NAMALWA (cell line): ENCODE data around the gene GLP1R.

Experiments
- DNase-seq: peaks from one replicate; pipeline ENCODE4 v3.0.0-alpha.2; 2015; ENCODE audit warnings: low spot score

The GLP1R gene

DNA sequence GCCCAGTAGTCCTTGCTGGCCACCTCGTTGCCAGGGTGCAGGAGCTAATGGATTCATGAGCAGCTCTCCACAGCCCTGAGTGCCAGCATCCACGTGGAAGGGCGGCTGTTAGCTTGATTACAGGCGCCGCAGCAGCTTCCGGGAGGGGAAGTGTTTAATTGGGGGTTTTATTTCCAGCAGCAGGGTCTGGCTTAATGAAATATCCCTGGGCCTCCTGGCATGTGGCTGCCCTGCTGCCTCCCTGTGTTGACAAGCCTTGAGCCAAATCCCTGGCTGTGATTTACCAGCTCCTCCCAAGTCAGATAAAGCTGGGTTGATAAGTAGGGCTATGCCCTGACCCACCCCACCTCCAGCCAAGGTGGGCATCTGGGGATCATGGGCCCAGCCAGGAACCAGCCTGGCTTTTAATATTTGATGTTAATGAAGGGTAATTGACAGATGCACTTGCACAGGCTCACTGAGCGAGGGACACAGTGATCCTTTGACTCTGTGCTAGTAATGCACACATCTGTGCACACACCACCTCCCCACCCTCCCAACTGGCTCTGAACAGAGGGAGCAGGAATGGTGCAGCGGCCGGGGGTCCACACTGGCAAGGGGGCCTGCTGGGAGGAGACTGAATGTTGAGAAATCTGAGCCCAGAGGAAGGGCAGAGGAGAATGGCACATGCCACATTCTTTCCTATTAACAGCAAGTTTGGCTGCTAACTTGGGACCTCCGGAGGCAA is 13.6 kb downstream of the GLP1R start:
- DNase-seq = no peak

DNA sequence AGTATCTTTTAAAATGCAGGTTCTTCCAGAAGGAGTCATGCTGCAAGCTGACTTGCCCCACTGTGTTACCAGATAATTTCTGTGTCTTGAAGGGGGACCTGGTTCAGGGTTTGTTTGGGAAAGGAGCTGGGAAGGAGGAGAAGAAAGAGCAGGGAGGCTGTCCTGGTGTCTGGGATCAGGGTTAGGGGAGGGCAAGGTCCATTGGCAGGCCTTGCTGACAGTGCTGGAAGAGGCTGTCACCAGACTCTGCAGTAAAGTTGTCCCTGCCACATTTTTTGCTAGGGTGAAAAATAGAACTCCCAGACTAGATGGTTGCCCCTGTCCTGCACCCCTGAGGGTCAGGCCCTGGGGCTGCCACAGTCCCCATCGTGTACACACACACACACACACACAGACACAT is 14.9 kb downstream of the GLP1R start:
- no peak for DNase-seq

DNA sequence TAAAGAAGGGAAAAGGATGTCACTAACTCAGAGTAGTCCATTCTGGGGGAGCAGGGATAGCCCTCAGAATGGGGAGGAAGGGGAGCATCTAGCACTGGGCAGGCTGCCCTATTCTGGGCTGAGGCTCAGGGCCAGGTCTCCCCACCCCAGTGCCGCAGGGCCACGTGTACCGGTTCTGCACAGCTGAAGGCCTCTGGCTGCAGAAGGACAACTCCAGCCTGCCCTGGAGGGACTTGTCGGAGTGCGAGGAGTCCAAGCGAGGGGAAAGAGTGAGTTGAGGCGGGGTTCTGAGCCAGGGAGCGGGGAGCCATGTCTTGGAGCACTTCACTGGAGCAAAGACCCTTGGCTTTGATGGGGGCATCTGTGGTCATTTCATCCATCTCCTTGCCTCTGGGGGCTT is 17.0 kb downstream of the GLP1R start:
- DNase-seq = no peak

DNA sequence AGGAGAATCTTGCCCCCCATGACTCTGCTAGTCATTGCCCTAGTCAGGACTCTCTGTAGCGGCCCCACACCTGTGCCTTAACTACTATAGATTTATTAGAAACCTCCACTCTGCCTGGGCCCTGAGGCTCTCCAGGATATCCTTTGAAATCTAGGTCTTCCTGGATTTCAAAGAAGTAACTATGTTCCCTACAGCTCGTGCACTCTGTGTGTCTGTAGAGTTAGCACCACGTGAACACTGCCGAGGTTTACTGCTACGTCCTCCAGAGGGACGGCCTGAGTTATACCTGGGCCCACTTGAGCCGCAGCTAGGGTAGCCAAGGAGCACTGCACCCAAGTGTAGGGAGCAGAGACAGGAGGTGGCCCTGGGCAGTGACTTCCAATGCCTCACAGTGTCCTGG is 19.8 kb downstream of the GLP1R start:
- no peak for DNase-seq

DNA sequence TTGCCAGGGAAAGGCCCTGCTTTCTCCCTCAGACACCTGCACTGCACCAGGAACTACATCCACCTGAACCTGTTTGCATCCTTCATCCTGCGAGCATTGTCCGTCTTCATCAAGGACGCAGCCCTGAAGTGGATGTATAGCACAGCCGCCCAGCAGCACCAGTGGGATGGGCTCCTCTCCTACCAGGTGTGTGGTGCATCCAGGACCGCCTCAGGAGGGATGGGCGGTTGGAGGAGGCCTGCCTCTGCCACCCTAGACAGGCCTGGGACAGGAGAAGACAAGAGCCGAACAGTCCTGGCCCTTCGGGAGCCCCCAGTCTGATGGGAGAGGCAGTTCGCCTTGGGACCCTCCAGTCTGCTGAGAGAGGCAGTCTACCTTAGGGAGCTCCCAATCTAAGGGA is 24.2 kb downstream of the GLP1R start:
- no peak for DNase-seq

DNA sequence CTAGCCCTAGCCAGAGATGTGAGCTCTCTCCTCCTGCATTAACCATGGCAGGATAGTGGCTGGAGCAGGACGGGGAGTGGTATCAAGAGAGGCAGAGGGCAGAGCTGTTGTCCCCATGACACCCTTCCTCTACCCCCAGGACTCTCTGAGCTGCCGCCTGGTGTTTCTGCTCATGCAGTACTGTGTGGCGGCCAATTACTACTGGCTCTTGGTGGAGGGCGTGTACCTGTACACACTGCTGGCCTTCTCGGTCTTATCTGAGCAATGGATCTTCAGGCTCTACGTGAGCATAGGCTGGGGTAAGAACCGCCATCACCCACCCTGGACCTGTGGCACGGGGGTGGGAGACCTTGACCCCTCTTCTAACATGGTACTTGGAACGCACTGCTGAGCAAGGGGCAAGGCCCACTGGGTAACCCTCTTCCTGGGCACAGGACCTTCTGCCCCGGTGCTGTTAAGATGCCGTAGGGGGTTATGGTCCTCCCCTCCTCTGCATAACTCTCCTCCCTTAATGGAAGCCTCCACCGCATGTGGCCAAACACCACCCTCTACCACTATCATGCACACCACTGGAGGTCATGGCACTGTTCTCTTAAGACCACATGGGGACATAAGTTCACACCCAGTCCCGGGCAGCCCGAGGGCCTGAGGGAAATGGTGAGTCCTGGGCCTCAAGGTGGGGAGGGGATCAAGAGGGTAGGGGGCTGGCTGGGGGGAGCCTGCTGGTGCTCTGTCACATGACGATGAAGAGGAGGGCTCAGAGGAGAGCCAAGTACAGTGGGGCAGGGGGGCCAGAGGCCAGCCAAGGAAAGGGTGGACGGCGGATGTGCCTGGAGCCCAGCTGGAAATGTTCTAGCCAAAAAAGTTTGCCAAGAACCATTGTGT is 25.1 kb downstream of the GLP1R start:
- DNase-seq = no peak

DNA sequence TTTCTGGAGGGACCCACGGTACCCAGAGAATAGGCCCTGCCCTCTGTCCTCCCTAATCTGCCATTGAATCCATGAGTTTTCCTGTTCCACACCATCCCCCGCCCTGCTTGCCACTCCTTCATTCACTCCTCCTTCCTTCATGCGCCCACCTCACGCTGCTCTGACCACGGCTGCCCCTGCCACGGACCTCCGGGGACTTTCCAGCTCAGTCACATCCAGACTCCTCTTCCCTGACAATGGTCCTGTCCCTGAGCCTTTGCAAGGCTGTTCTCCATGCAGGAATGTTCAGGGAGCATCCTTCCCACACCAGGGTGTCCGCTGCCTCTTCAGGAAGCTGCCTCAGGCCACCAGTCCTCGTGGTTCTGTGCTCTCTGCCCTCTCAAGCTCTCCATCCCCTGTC is 25.9 kb downstream of the GLP1R start:
- no peak for DNase-seq

DNA sequence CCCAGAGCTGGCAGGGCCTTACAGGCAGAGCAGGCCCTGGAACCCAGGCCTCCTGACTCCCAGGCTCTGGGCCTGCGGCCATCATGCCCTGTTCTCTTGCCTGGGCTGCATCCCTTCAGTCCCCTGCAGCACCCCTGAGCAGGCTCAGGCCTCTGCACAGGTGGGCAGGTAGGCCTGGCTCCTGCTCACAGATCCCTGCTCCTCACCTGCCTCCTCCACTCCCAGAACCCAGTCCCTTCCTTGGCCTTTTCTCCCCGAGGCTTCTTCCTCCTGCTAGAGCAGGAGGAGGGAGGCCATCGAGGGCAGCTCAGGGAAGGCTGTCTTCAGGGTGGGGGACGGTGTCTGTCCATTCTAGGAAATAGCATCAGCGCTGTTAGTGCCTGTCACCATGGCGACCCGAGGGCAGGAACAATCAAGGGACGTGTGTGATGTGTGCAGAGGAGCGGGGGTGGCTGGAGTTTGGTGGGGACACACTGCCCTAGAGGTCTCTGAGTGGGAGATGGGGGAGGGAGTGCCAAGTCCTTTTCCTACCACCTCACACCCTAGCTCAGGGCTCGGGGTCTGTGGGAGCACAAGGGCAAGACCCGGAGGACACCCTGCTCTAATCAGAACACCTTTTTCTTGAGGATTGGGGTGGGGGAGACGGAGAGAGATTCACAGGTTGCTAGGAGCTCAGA is 26.6 kb downstream of the GLP1R start:
- no peak for DNase-seq

DNA sequence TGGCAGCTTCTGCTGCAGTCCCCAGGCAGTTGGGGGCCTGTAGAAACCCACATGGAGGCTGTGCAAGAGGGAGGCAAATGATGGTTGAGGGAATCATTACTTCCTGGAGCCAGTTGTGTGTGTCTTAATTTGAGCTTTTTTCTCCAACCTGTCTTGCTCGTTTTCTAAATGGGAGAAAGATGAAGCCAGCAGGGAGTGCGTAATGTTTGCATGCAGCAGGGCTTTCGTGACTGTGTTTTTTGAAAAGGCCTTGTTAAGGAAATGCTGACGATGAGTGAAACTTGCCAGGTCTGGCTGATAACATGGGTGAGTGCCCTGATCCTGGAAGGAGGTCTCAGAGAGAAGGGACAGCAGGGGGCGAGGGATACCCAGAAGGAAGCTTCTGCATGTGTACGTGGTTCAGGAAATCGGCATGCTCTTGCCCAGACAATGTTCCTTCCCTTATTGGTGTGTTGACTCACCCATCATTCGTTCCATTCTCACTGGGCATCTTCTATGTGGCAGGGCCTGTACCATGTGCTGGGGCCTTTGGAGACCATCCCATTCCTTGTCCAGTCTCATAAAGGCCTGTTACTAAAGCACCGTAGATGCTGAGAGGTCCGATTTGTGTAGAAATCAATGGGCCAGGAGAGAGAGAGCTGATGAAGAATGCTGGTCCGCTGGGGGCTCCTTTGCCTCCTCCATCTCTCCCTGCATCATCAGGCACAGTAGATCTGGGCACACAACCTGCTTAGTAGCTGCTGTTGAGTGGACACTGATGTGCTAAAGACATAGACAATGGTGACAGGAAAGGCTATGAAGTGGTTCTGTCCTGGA is 27.4 kb downstream of the GLP1R start:
- no peak for DNase-seq

DNA sequence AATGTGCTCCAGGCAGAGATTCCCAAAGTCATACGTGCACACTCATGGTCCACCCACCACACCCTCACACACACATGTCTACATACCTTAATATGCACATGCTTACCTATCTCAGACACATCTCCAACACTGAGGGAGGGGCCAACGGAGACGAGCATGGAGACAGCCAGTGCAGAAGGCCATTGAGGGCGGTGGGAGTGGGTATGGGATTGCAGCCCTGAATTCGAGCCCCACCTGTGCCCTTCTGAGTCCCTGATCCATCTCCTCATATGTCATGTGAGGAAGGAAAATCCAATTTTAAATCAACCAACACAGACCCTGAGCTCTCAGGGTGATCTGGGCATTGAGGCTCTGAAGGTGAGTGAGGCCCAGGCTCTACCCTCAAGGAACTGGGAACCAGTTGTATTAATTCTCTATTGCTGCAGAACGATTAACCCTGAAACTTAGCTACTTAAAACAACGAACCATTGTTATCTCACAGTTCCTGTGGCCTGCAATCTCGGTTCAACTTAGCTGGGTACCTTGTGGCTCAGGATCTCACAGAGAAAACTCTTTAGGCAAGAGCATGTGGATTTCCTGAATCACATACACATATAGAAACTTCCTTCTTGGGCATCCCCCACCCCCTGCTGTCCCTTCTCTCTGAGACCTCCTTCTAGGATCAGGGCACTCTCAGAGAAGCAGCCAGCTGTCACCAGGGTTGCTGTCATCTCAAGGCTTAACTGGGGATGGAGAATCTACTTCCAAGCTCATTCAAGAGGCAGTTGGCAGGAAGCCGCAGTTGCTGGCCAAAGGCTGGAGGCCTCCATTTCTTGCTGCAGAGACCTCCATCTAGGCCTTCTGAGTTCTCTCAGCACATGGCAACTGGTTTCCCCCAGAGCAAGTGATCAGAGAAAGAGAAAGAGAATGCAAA is 28.3 kb downstream of the GLP1R start:
- no peak for DNase-seq

DNA sequence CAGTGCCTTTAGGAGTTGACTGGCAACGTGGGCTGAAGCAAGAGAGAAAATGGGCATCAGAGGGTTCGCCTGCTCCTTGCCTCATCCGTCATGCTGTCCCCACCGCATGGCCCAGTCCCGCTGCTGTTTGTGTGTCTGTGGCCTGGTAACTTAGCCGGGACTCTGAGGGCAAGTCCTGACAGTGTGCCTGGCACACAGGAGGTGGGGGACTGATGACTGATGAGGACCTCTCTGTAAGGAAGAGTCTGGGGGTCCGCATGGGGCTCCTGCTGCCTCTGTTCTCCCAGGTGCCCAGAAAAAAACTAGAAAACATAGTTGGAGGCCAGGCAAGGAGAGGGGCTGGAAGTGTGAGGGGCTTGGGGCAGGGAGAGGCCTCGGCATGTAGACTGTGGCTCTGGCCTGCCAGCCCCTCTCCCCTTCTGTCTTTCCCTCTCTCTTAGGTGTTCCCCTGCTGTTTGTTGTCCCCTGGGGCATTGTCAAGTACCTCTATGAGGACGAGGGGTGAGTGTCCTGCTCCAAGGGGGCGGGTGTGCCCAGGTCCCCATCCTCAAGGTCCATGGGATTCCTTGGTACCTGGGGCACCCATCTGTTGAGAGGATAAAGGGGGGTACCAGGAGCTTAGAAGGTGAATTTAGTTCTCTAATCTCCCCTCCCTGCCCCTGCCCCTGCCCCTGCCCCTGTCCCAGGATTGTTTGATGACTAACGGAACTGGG is 29.5 kb downstream of the GLP1R start:
- DNase-seq = no peak

DNA sequence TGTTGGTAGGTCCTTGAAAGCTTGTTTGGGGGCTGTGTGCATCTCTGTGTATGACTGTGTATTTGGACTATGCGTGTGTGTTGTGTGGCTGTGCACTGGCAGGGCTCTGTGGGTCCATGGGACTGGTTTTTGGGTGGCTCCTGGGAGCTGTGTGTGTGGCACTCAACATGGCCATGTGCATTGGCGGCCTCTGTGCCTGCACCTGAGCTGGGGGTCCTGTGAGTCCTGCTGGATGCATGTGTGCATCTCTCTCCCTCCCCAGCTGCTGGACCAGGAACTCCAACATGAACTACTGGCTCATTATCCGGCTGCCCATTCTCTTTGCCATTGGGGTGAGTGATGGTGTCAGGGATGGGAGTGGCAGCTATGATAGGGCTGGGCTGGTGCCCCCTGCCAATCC is 30.1 kb downstream of the GLP1R start:
- DNase-seq = no peak

DNA sequence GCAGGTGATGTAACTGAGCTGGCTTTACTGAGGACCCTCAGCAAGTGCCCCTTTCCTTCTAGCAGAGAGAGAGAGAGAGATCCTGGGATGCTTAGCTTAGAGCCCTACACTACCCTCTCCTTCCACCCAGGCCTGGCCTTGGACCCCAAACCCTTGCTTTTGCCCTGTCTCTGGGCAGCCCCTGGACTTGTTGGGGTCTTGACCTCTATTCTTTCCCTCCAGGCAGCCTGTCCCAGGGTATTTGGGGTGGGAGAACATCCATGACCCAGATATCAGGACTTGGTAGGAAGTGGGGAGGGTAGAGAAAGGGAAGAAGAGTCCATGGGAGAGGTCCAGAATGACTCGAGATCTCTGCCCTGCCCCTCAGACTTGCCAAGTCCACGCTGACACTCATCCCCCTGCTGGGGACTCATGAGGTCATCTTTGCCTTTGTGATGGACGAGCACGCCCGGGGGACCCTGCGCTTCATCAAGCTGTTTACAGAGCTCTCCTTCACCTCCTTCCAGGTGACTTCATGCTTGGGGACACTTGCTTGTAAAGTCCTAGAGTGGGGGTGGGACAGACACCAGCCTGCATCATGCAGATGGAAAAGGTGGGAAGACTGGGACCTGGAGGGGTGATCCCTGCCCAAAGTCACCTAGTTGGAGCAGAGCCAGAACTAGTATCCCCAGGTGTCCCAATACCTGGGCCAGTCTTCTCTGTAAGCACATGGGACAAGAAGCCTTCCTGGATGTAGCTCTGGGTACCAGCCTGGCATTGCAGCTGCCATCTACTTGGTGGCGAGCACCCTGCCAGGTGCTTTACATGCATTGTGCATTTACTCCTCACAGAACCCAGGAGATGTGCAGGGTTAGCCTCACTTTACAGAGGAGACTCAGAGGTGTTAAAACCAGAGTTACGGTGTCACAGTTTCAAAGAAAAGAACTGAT is 30.9 kb downstream of the GLP1R start:
- DNase-seq = no peak

DNA sequence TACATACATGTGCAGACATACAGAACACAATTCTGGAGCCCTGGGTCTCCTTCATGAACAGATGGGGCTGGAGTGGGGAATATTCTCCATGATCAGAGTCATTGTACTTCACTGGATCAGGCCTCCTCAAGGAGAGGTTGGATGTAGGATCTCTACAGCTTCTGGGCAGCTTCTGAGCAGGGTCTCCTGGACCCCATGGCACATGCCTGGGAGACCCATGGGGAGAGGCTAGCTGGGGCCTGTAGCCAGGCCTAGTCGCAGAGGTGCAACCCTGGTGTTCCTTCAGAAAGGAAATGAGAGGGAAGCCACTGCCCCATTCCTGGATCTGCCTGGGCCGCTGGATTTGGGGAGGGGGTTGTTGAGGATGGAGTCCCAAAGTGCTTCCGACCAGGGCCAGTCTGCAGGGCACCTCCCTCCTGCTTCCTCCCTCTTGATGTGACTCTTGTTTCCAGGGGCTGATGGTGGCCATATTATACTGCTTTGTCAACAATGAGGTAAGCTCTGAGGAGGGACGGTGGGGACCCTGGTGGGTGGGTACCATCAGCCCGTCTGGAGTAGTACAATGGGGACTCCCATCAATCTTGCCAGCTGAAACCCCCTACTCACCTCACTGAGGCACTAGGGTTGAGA is 31.8 kb downstream of the GLP1R start:
- no peak for DNase-seq

DNA sequence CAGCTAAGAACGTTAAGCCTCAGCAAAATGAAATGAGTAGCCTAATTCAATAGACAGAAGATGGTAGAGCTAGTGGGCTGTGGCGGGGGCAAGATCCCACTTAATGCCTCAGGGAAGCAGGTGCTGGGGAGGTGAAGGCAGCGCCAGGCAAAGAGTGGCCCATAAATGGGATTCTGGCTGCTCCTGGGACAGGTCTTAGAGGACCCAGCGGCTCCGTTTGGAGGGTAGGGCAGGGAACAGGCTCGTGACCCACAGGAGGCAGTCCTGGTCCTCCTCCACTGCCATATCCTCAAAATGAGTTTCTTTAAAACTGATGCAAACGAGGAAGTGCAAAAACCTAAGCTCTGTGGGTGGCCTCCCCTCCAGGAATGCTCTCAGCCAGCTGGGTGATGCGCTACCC is 33.7 kb downstream of the GLP1R start:
- DNase-seq = no peak

DNA sequence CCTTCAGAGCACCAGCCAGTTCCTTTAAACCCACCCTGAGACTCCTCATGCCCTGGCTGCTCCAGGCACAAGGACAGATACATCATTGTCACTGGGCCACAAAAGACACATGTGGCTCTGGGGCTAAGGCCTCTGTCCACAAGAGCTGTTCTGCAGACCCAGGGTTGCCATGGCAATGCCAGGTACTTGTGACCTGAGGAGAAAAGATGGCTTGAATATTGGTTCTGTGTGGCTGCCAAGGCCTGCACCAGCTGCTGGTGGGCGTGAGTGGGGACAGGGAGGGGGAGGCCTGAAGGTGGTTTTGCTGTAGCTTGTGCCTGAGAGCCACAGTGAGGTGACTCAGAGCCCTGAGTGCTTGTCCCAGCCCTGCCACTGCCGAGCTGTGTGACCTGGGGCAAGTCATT is 34.7 kb downstream of the GLP1R start:
- DNase-seq = no peak

DNA sequence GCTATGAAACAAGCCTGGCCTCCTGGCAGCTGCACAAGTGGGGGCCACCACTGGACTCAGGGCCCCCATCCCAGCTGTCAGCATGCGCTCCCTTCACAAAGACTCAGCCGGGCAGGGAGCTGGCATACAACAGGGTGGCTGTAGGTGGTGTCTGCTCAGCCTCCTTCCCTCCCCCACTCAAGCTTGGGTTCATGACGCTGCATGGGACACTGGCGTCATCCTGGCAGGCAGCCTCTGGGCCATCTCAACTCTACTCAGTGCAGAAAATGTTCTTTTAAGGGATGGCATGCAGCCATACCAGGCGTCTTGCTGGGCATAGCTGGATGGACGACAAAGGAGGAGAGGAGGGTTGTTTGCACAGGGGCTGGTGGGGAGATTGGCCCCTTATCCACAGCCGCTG is 35.9 kb downstream of the GLP1R start:
- no peak for DNase-seq

DNA sequence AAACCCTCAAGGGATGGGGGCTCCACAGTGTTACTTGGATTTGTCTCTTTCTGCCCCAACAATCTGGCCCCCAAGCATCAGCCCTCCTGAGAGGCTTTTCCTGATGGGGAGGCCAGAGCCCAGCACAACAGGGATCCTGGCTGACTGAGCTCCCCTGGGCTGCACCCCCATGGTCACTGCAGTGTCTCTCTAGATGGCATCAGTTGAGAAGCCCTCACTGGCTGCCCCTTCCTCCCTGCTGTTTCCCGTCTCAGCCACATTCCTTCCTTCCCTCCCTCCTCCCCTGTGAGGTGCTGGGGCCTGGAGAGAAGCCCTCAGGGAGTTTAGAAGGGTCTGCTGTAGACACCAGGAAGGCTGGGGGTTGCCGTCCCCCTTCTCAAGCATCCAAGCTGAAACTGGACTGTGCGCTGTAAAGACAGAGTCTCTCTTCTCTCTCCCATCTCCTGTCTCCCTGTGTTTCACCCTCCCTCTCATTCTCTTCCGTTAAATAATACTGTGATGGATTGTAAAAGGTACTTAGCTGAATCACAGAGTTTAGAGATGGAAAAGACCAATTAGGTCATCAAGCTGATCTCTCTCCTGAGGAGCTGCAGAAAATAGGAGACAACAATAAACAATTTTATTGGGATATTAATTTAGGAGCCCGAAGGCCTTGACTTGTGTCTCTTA is 36.7 kb downstream of the GLP1R start:
- no peak for DNase-seq
